Measurements from ENCODE around the gene BRMS1.

GRCh38 chr11:66321606-66322005, 23.3 kb downstream of the BRMS1 start:
- no peak for TF ChIP-seq ZBTB7A (IDR thresholded peaks at IDR 0.05; ENCODE audit: low read depth)
- no peak for TF ChIP-seq MAX (IDR thresholded peaks at IDR 0.05)
- TF ChIP-seq FOXM1 (IDR thresholded peaks at IDR 0.05; ENCODE audit: borderline replicate concordance, low read depth): no peak
- no peak for TF ChIP-seq REST (IDR thresholded peaks at IDR 0.05; ENCODE audit: low read depth)
- no peak for TF ChIP-seq CEBPB (IDR thresholded peaks at IDR 0.05)
- no peak for TF ChIP-seq YY1 (IDR thresholded peaks at IDR 0.05; ENCODE audit: low read depth)

Measured in Ishikawa (cell line).